OCI-LY1 (cell line): ENCODE results near the gene OR10K2.

Experiments used
- H2AFZ ChIP-seq: fragments of 200-600 bp; sonication (generic), shearing (Covaris generic); 2 replicates; pipeline ENCODE4 v1.6.0; 2014; ENCODE audit warnings: antibody characterized with exemption, mild to moderate bottlenecking, low read length
- H3F3A ChIP-seq: fragments of 200-600 bp; sonication (generic), shearing (Covaris generic); 2 replicates; pipeline ENCODE4 v1.6.0; 2014; ENCODE audit warnings: mild to moderate bottlenecking, antibody characterized with exemption, low read length, moderate library complexity; ENCODE audit not compliant: insufficient read depth
- H3K27ac ChIP-seq: fragments of 200-600 bp; sonication (generic); 2 replicates; pipeline ENCODE4 v1.5.1; 2014; ENCODE audit warnings: low read length, mixed run types, mild to moderate bottlenecking, low read depth; ENCODE audit not compliant: poor library complexity, severe bottlenecking
- H3K27me3 ChIP-seq: fragments of 200-600 bp; sonication (generic); 2 replicates; pipeline ENCODE4 v1.6.0; 2014; ENCODE audit warnings: antibody characterized with exemption, mild to moderate bottlenecking, low read length, moderate library complexity; ENCODE audit not compliant: insufficient read depth
- H3K36me3 ChIP-seq: fragments of 200-600 bp; sonication (generic); 2 replicates; pipeline ENCODE4 v1.6.1; 2014; ENCODE audit warnings: mild to moderate bottlenecking, antibody characterized with exemption, low read length, moderate library complexity, mixed read lengths; ENCODE audit not compliant: insufficient read depth
- H3K4me1 ChIP-seq: fragments of 200-600 bp; sonication (generic); 2 replicates; pipeline ENCODE4 v1.5.1; 2014; ENCODE audit warnings: mild to moderate bottlenecking, low read length, moderate library complexity; ENCODE audit not compliant: insufficient read depth, severe bottlenecking
- H3K4me2 ChIP-seq: fragments of 200-600 bp; sonication (generic), shearing (Covaris generic); 2 replicates; pipeline ENCODE4 v1.6.1; 2014; ENCODE audit warnings: low read length
- H3K4me3 ChIP-seq: fragments of 200-600 bp; sonication (generic); 2 replicates; pipeline ENCODE4 v1.5.1; 2014; ENCODE audit warnings: low read length, low read depth, mild to moderate bottlenecking, mixed read lengths; ENCODE audit not compliant: poor library complexity, severe bottlenecking
- H3K79me2 ChIP-seq: fragments of 200-600 bp; shearing (Covaris generic); 2 replicates; pipeline ENCODE4 v1.6.1; 2016; ENCODE audit warnings: mixed run types, low read length, mixed read lengths; ENCODE audit not compliant: insufficient read depth
- H3K9ac ChIP-seq: fragments of 200-600 bp; sonication (generic), shearing (Covaris generic); 2 replicates; pipeline ENCODE4 v1.6.1; 2014; ENCODE audit warnings: mild to moderate bottlenecking, low read length, mixed read lengths
- H3K9me2 ChIP-seq: fragments of 200-600 bp; sonication (generic), shearing (Covaris generic); 2 replicates; pipeline ENCODE4 v1.6.1; 2014; ENCODE audit warnings: low read depth, mild to moderate bottlenecking, low read length, mixed read lengths
- H3K9me3 ChIP-seq: fragments of 200-600 bp; shearing (Covaris generic); 2 replicates; pipeline ENCODE4 v1.6.1; 2014; ENCODE audit warnings: low read length, mixed read lengths
- H4K20me1 ChIP-seq: fragments of 200-600 bp; sonication (generic), shearing (Covaris generic); 2 replicates; pipeline ENCODE4 v1.6.0; 2016; ENCODE audit warnings: mild to moderate bottlenecking, low read length; ENCODE audit not compliant: insufficient read depth
- CTCF ChIP-seq: fragments of 200-600 bp; sonication (generic), shearing (Covaris generic); IDR thresholded peaks from 2 replicates; pipeline ENCODE4 v1.5.1; 2017; ENCODE audit warnings: mild to moderate bottlenecking, antibody characterized with exemption, low read length, moderate library complexity, mixed read lengths
- EZH2 ChIP-seq: fragments of 200-600 bp; sonication (generic), shearing (Covaris generic); IDR thresholded peaks from 2 replicates; pipeline ENCODE4 v1.8.0; 2017; ENCODE audit warnings: borderline replicate concordance, mixed run types, mild to moderate bottlenecking, antibody characterized with exemption, low read length, moderate library complexity, mixed read lengths

Gene OR10K2

GRCh38 chr1:158407092-158407491, 18.9 kb downstream of the OR10K2 start:
- Histone ChIP-seq H3F3A (no peaks in the 10 kb centered on the region), H3K4me2 (no peak overlapping the region)

GRCh38 chr1:158400871-158401270, 25.2 kb downstream of the OR10K2 start:
- no peak overlapping the region for H2AFZ ChIP-seq
- H3K27me3 ChIP-seq = no peaks in the 10 kb centered on the region

More at GRCh38 chr1:158407092-158407491, 18.9 kb downstream of the OR10K2 start:
- Histone ChIP-seq H3K9me2 (no peaks in the 10 kb centered on the region), H3K9me3 (no peaks in the 10 kb centered on the region), H3K27ac (no peak overlapping the region), H3K4me1 (no peaks in the 10 kb centered on the region), H2AFZ (no peak overlapping the region), H3K27me3 (no peaks in the 10 kb centered on the region), H3K79me2 (no peaks in the 10 kb centered on the region), H4K20me1 (no peaks in the 10 kb centered on the region), H3K36me3 (no peaks in the 10 kb centered on the region), H3K4me3 (no peak overlapping the region), H3K9ac (no peak overlapping the region)
- TF ChIP-seq CTCF (no peak), EZH2 (no peak)

GRCh38 chr1:158398818-158399514, 27.1 kb downstream of the OR10K2 start, which contains the start of gene OR10T2:
TSS of gene OR10T2 (minus strand) at chr1:158399466. CDS start at chr1:158399466, 0 bp downstream.
- no peak within 1 kb of the TSS for H3K4me2 ChIP-seq
- no peak within 1 kb of the TSS for H2AFZ ChIP-seq
- H3K9me3 ChIP-seq = no peaks in the 10 kb centered on the region
- no peak within 1 kb of the TSS for H3K27ac ChIP-seq
- H3K4me1 ChIP-seq = no peaks in the 10 kb centered on the region
- H3K4me3 ChIP-seq = no peak within 1 kb of the TSS
- no peaks in the 10 kb centered on the region for H3K27me3 ChIP-seq
- no peak within 1 kb of the TSS for H3K9ac ChIP-seq
- no peaks in the 10 kb centered on the region for H3K79me2 ChIP-seq
- no peaks in the 10 kb centered on the region for H3K9me2 ChIP-seq
- H3F3A ChIP-seq = no peaks in the 10 kb centered on the region
- H4K20me1 ChIP-seq = no peaks in the 10 kb centered on the region
- no peak for TF ChIP-seq EZH2
- TF ChIP-seq CTCF = no peak
- no peaks in the 10 kb centered on the region for H3K36me3 ChIP-seq

More at GRCh38 chr1:158400871-158401270, 25.2 kb downstream of the OR10K2 start:
- Histone ChIP-seq H3K9ac (no peak overlapping the region), H3K4me2 (no peak overlapping the region), H3K4me3 (no peak overlapping the region), H3K4me1 (no peaks in the 10 kb centered on the region), H3K9me2 (no peaks in the 10 kb centered on the region), H3K79me2 (no peaks in the 10 kb centered on the region), H4K20me1 (no peaks in the 10 kb centered on the region), H3K27ac (no peak overlapping the region), H3K36me3 (no peaks in the 10 kb centered on the region), H3K9me3 (no peaks in the 10 kb centered on the region), H3F3A (no peaks in the 10 kb centered on the region)
- TF ChIP-seq EZH2 = no peak

- H3K36me3 ChIP-seq = no peaks in the 10 kb centered on the region
- no peaks in the 10 kb centered on the region for H3F3A ChIP-seq
- H3K9me3 ChIP-seq = no peaks in the 10 kb centered on the region
- no peak overlapping the region for H3K9ac ChIP-seq
- no peaks in the 10 kb centered on the region for H3K4me1 ChIP-seq
- H4K20me1 ChIP-seq = no peaks in the 10 kb centered on the region
- H2AFZ ChIP-seq = no peak overlapping the region
- H3K79me2 ChIP-seq = no peaks in the 10 kb centered on the region
- no peak overlapping the region for H3K4me2 ChIP-seq
- H3K27ac ChIP-seq = no peak overlapping the region
- no peak for TF ChIP-seq EZH2
- TF ChIP-seq CTCF = no peak
- no peak overlapping the region for H3K4me3 ChIP-seq
- H3K27me3 ChIP-seq = no peaks in the 10 kb centered on the region
- no peaks in the 10 kb centered on the region for H3K9me2 ChIP-seq
These were observed 29.4 kb downstream of the OR10K2 start for GRCh38 chr1:158396646-158397045.
